Inferior parietal cortex (tissue), 1 donor: Measurements from ENCODE around the gene MIS12.

ENCODE experiments used
- DNase-seq: peaks from one replicate; pipeline ENCODE4 v3.0.0-alpha.2; 2016; ENCODE audit errors: extremely low spot score

Gene MIS12

GRCh38 chr17:5486206-5487124, at the start of gene MIS12:
TSS of gene MIS12 (plus strand) at chr17:5486566. CDS start at chr17:5488863, 2,297 bp downstream.
- DNase-seq: peak; percentile 96

GRCh38 chr17:5437721-5438317, 48.5 kb upstream of the MIS12 start:
- DNase-seq: no peak

- peak; percentile 95 for DNase-seq
Observed at GRCh38 chr17:5438716-5439445, 47.5 kb upstream of the MIS12 start, which contains the start of gene C1QBP. TSS of gene C1QBP (minus strand) at chr17:5439155. CDS start at chr17:5439073, 82 bp downstream.

GRCh38 chr17:5439446-5439764, 47.0 kb upstream of the MIS12 start:
- no peak for DNase-seq

GRCh38 chr17:5443728-5444127, 42.6 kb upstream of the MIS12 start:
- no peak for DNase-seq

- DNase-seq: no peak
Observed at GRCh38 chr17:5444209-5444608, 42.2 kb upstream of the MIS12 start.

GRCh38 chr17:5446786-5447185, 39.6 kb upstream of the MIS12 start:
- DNase-seq: peak; percentile 73

GRCh38 chr17:5464717-5465507, 21.5 kb upstream of the MIS12 start:
- no peak for DNase-seq

- DNase-seq: no peak
Observed at GRCh38 chr17:5466295-5466694, 20.1 kb upstream of the MIS12 start.

GRCh38 chr17:5467416-5467815, 18.9 kb upstream of the MIS12 start:
- no peak for DNase-seq

- DNase-seq: no peak
Observed at GRCh38 chr17:5468075-5468473, 18.3 kb upstream of the MIS12 start.

- DNase-seq: no peak
Observed at GRCh38 chr17:5472511-5472910, 13.9 kb upstream of the MIS12 start.

- no peak for DNase-seq
Observed at GRCh38 chr17:5473906-5474305, 12.5 kb upstream of the MIS12 start.

GRCh38 chr17:5478992-5479391, 7.4 kb upstream of the MIS12 start:
- no peak for DNase-seq

- no peak for DNase-seq
Observed at GRCh38 chr17:5480962-5481361, 5.4 kb upstream of the MIS12 start.

- no peak for DNase-seq
Observed at GRCh38 chr17:5481451-5481850, 4.9 kb upstream of the MIS12 start.

- no peak for DNase-seq
Observed at GRCh38 chr17:5485270-5486205, 828 bp upstream of the MIS12 start, which contains the start of gene DERL2. TSS of gene DERL2 (minus strand) at chr17:5486178. CDS start at chr17:5486161, 17 bp downstream.

GRCh38 chr17:5488752-5489151, 2.4 kb downstream of the MIS12 start:
- DNase-seq: no peak

GRCh38 chr17:5492970-5493369, 6.6 kb downstream of the MIS12 start:
- no peak for DNase-seq

- DNase-seq: no peak
Observed at GRCh38 chr17:5499476-5500231, 13.3 kb downstream of the MIS12 start.
